Measurements from ENCODE around the gene KAT7.

KAT7 gene

GRCh38 chr17:49853470-49854015 is 65.1 kb downstream of the KAT7 start:
- Histone ChIP-seq H2AFZ (ENCODE audit: low read depth) (no peak overlapping the region), H3K36me3 (ENCODE audit: insufficient read depth) (no peaks in the 10 kb centered on the region), H3K79me2 (ENCODE audit: insufficient read depth, low read depth) (no peaks in the 10 kb centered on the region), H3K4me1 (ENCODE audit: low read depth, poor library complexity, severe bottlenecking) (no peaks in the 10 kb centered on the region), H3K27ac (no peak overlapping the region), H3K4me2 (no peak overlapping the region), H3K27me3 (ENCODE audit: insufficient read depth, low read depth) (peaks cover 81% of the 10 kb centered on the region), H3K4me3 (IDR thresholded peaks at IDR 0.05; ENCODE audit: insufficient read depth, low read depth, low read length) (no peak overlapping the region), H4K20me1 (ENCODE audit: insufficient read depth) (no peaks in the 10 kb centered on the region), H3K9ac (no peak overlapping the region)
- no peak for TF ChIP-seq CTCF (conservative IDR thresholded peaks at IDR 0.05; ENCODE audit: low read depth, low read length)

DNA sequence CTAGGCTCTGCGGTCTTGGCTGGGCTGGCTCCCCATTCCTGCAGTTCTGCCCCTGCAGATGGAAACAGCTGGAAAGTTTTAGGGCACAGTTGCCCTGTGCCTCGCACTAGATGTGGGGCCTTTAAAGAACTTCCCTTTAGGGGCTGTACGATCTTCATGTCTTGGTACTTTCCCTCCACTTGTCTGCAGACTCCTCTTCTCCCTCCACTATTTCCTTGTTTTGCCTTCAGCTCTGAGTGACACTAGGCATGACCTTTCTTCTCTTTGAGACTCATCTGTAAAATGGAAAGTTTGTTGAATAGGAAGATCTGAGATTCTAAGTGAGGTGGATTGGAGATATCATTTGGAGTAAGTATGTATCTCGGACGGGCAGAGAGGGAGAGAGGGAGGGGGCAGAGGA is 65.6 kb downstream of the KAT7 start:
- Histone ChIP-seq H3K79me2 (ENCODE audit: insufficient read depth, low read depth) (no peaks in the 10 kb centered on the region), H3K4me3 (IDR thresholded peaks at IDR 0.05; ENCODE audit: insufficient read depth, low read depth, low read length) (no peak overlapping the region), H3K9ac (no peak overlapping the region), H2AFZ (ENCODE audit: low read depth) (no peak overlapping the region), H3K4me2 (no peak overlapping the region), H3K36me3 (ENCODE audit: insufficient read depth) (no peaks in the 10 kb centered on the region), H3K4me1 (ENCODE audit: low read depth, poor library complexity, severe bottlenecking) (no peaks in the 10 kb centered on the region), H4K20me1 (ENCODE audit: insufficient read depth) (no peaks in the 10 kb centered on the region), H3K27me3 (ENCODE audit: insufficient read depth, low read depth) (peaks cover 84% of the 10 kb centered on the region), H3K27ac (no peak overlapping the region)
- no peak for TF ChIP-seq CTCF (conservative IDR thresholded peaks at IDR 0.05; ENCODE audit: low read depth, low read length)

- Histone ChIP-seq H3K27ac (no peak overlapping the region), H3K4me2 (no peak overlapping the region), H2AFZ (ENCODE audit: low read depth) (no peak overlapping the region), H3K9ac (no peak overlapping the region), H3K4me1 (ENCODE audit: low read depth, poor library complexity, severe bottlenecking) (peaks cover 2% of the 10 kb centered on the region), H3K36me3 (ENCODE audit: insufficient read depth) (no peaks in the 10 kb centered on the region), H3K4me3 (IDR thresholded peaks at IDR 0.05; ENCODE audit: insufficient read depth, low read depth, low read length) (no peak overlapping the region), H3K27me3 (ENCODE audit: insufficient read depth, low read depth) (peaks cover 70% of the 10 kb centered on the region), H4K20me1 (ENCODE audit: insufficient read depth) (no peaks in the 10 kb centered on the region), H3K79me2 (ENCODE audit: insufficient read depth, low read depth) (no peaks in the 10 kb centered on the region)
- TF ChIP-seq CTCF (conservative IDR thresholded peaks at IDR 0.05; ENCODE audit: low read depth, low read length) = no peak
These were observed 70.3 kb downstream of the KAT7 start for GRCh38 chr17:49858796-49859195.

- H3K9ac ChIP-seq = no peak overlapping the region
- no peaks in the 10 kb centered on the region for H3K36me3 ChIP-seq (ENCODE audit: insufficient read depth)
- peaks cover 2% of the 10 kb centered on the region for H3K4me1 ChIP-seq (ENCODE audit: low read depth, poor library complexity, severe bottlenecking)
- H3K79me2 ChIP-seq (ENCODE audit: insufficient read depth, low read depth) = no peaks in the 10 kb centered on the region
- no peaks in the 10 kb centered on the region for H4K20me1 ChIP-seq (ENCODE audit: insufficient read depth)
- H2AFZ ChIP-seq (ENCODE audit: low read depth) = no peak overlapping the region
- H3K4me2 ChIP-seq = no peak overlapping the region
- TF ChIP-seq CTCF (conservative IDR thresholded peaks at IDR 0.05; ENCODE audit: low read depth, low read length) = no peak
- no peak overlapping the region for H3K4me3 ChIP-seq (IDR thresholded peaks at IDR 0.05; ENCODE audit: insufficient read depth, low read depth, low read length)
- H3K27me3 ChIP-seq (ENCODE audit: insufficient read depth, low read depth) = peaks cover 66% of the 10 kb centered on the region
- no peak overlapping the region for H3K27ac ChIP-seq
These were observed 71.8 kb downstream of the KAT7 start for GRCh38 chr17:49859991-49860953.
